ENCODE data around the gene ANO10. TPM values are rescaled to one million over a fixed set of nuclear protein-coding genes. Genes with fewer than 3 reads are reported as not detected.
A peak's percentile ranks its signal among the peaks of the same experiment; 100 is the strongest.
"Not testable (repeated sequence)": the region's sequence is repeated elsewhere in the genome, so short reads cannot be mapped to it uniquely, and the experiment has no call there.

The ANO10 gene
- 22.2 TPM for polyA plus RNA-seq (2013, experiment 1 of 2)
- polyA plus RNA-seq (2013, experiment 2 of 2) = 21.7 TPM

- Histone ChIP-seq H4K8ac (ENCODE audit: low read depth, low read length) (no peak within 1 kb of the TSS), H3K4me2 (ENCODE audit: insufficient read depth, low read length, poor library complexity, severe bottlenecking) (peak within 1 kb of the TSS; percentile 58), H3K4me3 (ENCODE audit: low read length in 2 of 2) (peak within 1 kb of the TSS; percentile 87 to 94), H3K27ac (replicated peaks; ENCODE audit: low read length) (peak within 1 kb of the TSS; percentile 85), H4K91ac (ENCODE audit: low read depth, low read length, poor library complexity) (no peak within 1 kb of the TSS), H2AFZ (ENCODE audit: low read length) (peak within 1 kb of the TSS; percentile 99), H3K36me3 (replicated peaks in 1 of 2; ENCODE audit: control insufficient read depth in 2 of 2, insufficient read depth in 2 of 2, low read length in 2 of 2) (no peaks in the 10 kb centered on the region), H3K4ac (ENCODE audit: low read length) (no peak within 1 kb of the TSS), H2BK12ac (ENCODE audit: low read length) (no peak within 1 kb of the TSS), H2BK120ac (ENCODE audit: low read depth, low read length) (no peak within 1 kb of the TSS), H3K4me1 (ENCODE audit: control insufficient read depth in 2 of 2, insufficient read depth in 1 of 2, low read depth in 1 of 2, low read length in 2 of 2) (peaks cover 3 to 17% of the 10 kb centered on the region in 2 donors), H3K18ac (ENCODE audit: low read length) (peak within 1 kb of the TSS; percentile 98), H3K23ac (ENCODE audit: low read depth, low read length, poor library complexity) (peak within 1 kb of the TSS; percentile 77), H2BK15ac (ENCODE audit: low read length) (peak within 1 kb of the TSS; percentile 63), H3K9ac (ENCODE audit: low read depth, low read length, poor library complexity) (peak within 1 kb of the TSS; percentile 97), H3K27me3 (ENCODE audit: control insufficient read depth in 3 of 3, insufficient read depth in 3 of 3, low read depth in 1 of 3, low read length in 3 of 3) (no peaks in the 10 kb centered on the region), H3K9me3 (replicated peaks in 1 of 2; ENCODE audit: control insufficient read depth in 2 of 2, insufficient read depth in 1 of 2, low read depth in 1 of 2, low read length in 2 of 2) (no peaks in the 10 kb centered on the region), H3K79me1 (ENCODE audit: low read depth, low read length) (no peaks in the 10 kb centered on the region), H2AK5ac (ENCODE audit: low read depth, low read length) (no peak within 1 kb of the TSS), H3K14ac (ENCODE audit: low read length) (peak within 1 kb of the TSS; percentile 94), H2BK5ac (ENCODE audit: low read length) (no peak within 1 kb of the TSS)
- peak; percentile 97 for DNase-seq (ENCODE audit: low spot score)
- no CpG with 5 or more reads among the region's 80 CpGs for WGBS, 2 donors (ENCODE audit: extremely low coverage in 2 of 2, insufficient read length in 2 of 2, insufficient replicate concordance in 1 of 2)
Measured at GRCh38 chr3:43621656-43622432, at the start of gene ANO10. Gene ANO10 (minus strand): TSS chr3:43622011. CDS start chr3:43605852, 16,159 bp downstream.

DNA sequence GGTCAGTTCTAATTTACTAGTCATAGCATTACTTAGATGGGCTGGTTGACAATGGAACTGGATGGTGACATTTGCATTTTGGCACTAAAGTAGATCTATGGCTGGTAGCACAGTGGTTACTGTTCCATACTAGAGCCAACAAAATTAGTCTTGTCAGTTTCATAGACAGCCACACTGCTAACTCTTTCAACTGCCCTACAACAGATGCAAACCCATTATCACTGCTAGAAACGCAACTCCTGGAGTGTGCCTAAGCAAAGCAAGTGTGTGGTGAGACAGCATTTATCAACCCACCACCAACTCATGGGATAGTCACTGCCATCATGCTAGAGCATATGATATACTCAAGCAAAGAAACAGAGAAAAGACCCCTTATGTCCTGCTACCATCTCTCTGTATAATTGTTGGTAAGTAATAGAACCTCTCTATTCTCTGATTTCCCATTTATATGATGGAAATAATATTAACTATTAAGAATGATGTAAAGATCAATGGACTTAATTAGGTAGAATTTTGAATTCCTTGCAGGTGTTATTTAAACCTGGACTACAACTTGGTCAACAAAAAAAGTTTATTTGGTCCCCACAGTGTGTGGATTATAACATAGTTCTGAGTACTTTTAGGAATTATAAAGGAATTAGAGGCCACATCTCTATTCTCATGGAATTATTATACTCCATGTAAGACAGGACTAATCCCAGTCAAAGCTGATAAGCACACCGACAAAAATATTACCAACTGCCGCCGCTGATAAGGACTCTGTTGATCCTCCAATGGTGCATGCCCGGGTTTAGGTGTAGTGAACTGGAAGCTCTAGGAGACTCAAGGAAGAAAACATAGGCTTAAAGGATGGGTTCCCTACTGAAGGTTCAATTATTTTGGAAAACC is 49.1 kb upstream of the ANO10 start:
- Histone ChIP-seq H3K4me1 (ENCODE audit: control insufficient read depth in 2 of 2, insufficient read depth in 1 of 2, low read depth in 1 of 2, low read length in 2 of 2) (no peaks in the 10 kb centered on the region), H3K27me3 (ENCODE audit: control insufficient read depth in 3 of 3, insufficient read depth in 3 of 3, low read depth in 1 of 3, low read length in 3 of 3) (no peaks in the 10 kb centered on the region), H2BK15ac (ENCODE audit: low read length) (no peak overlapping the region), H3K9me3 (replicated peaks in 1 of 2; ENCODE audit: control insufficient read depth in 2 of 2, insufficient read depth in 1 of 2, low read depth in 1 of 2, low read length in 2 of 2) (no peaks in the 10 kb centered on the region), H3K23ac (ENCODE audit: low read depth, low read length, poor library complexity) (no peak overlapping the region), H3K79me1 (ENCODE audit: low read depth, low read length) (no peaks in the 10 kb centered on the region), H3K14ac (ENCODE audit: low read length) (no peak overlapping the region), H3K4me3 (ENCODE audit: low read length in 2 of 2) (no peak overlapping the region), H4K91ac (ENCODE audit: low read depth, low read length, poor library complexity) (no peak overlapping the region), H2AK5ac (ENCODE audit: low read depth, low read length) (no peak overlapping the region), H3K4me2 (ENCODE audit: insufficient read depth, low read length, poor library complexity, severe bottlenecking) (no peak overlapping the region), H3K18ac (ENCODE audit: low read length) (no peak overlapping the region), H2BK12ac (ENCODE audit: low read length) (no peak overlapping the region), H2AFZ (ENCODE audit: low read length) (no peak overlapping the region), H3K9ac (ENCODE audit: low read depth, low read length, poor library complexity) (no peak overlapping the region), H3K36me3 (replicated peaks in 1 of 2; ENCODE audit: control insufficient read depth in 2 of 2, insufficient read depth in 2 of 2, low read length in 2 of 2) (no peaks in the 10 kb centered on the region), H3K4ac (ENCODE audit: low read length) (no peak overlapping the region), H3K27ac (replicated peaks; ENCODE audit: low read length) (no peak overlapping the region), H2BK120ac (ENCODE audit: low read depth, low read length) (no peak overlapping the region), H4K8ac (ENCODE audit: low read depth, low read length) (no peak overlapping the region), H2BK5ac (ENCODE audit: low read length) (no peak overlapping the region)
- DNase-seq (ENCODE audit: low spot score) = no peak
- no CpG with 5 or more reads among the region's 5 CpGs for WGBS, 2 donors (ENCODE audit: extremely low coverage in 2 of 2, insufficient read length in 2 of 2, insufficient replicate concordance in 1 of 2)

GRCh38 chr3:43665011-43665410 is 43.2 kb upstream of the ANO10 start:
- H3K27me3 ChIP-seq (ENCODE audit: control insufficient read depth in 3 of 3, insufficient read depth in 3 of 3, low read depth in 1 of 3, low read length in 3 of 3); H3K27ac ChIP-seq (replicated peaks; ENCODE audit: low read length); H3K4me3 ChIP-seq (ENCODE audit: low read length in 2 of 2); H3K9me3 ChIP-seq (replicated peaks in 1 of 2; ENCODE audit: control insufficient read depth in 2 of 2, insufficient read depth in 1 of 2, low read depth in 1 of 2, low read length in 2 of 2); H3K9ac ChIP-seq (ENCODE audit: low read depth, low read length, poor library complexity); H3K23ac ChIP-seq (ENCODE audit: low read depth, low read length, poor library complexity); H3K4me1 ChIP-seq (ENCODE audit: control insufficient read depth in 2 of 2, insufficient read depth in 1 of 2, low read depth in 1 of 2, low read length in 2 of 2); H3K14ac ChIP-seq (ENCODE audit: low read length); H3K18ac ChIP-seq (ENCODE audit: low read length); H3K79me1 ChIP-seq (ENCODE audit: low read depth, low read length); H2AK5ac ChIP-seq (ENCODE audit: low read depth, low read length); H2BK5ac ChIP-seq (ENCODE audit: low read length); DNase-seq (ENCODE audit: low spot score); H4K8ac ChIP-seq (ENCODE audit: low read depth, low read length); H2AFZ ChIP-seq (ENCODE audit: low read length); H2BK15ac ChIP-seq (ENCODE audit: low read length); H3K4me2 ChIP-seq (ENCODE audit: insufficient read depth, low read length, poor library complexity, severe bottlenecking); H2BK12ac ChIP-seq (ENCODE audit: low read length); H3K36me3 ChIP-seq (replicated peaks in 1 of 2; ENCODE audit: control insufficient read depth in 2 of 2, insufficient read depth in 2 of 2, low read length in 2 of 2); H4K91ac ChIP-seq (ENCODE audit: low read depth, low read length, poor library complexity); H2BK120ac ChIP-seq (ENCODE audit: low read depth, low read length); H3K4ac ChIP-seq (ENCODE audit: low read length): not testable (repeated sequence)
- no CpG with 5 or more reads among the region's 3 CpGs for WGBS, 2 donors (ENCODE audit: extremely low coverage in 2 of 2, insufficient read length in 2 of 2, insufficient replicate concordance in 1 of 2)

DNA sequence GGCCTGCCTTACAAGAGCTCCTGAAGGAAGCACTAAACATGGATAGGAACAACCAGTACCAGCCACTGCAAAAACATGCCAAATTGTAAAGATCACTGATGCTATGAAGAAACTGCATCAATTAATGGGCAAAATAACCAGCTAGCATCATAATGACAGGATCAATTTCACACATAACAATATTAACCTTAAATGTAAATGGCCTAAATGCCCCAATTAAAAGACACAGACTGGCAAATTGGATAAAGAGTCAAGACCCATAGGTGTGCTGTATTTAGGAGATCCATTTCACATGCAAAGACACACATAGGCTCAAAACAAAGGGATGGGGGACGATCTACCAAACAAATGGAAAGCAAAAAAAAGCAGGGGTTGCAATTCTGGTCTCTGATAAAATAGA is 39.6 kb upstream of the ANO10 start:
- H3K9ac ChIP-seq (ENCODE audit: low read depth, low read length, poor library complexity); H2BK120ac ChIP-seq (ENCODE audit: low read depth, low read length); H3K27me3 ChIP-seq (ENCODE audit: control insufficient read depth in 3 of 3, insufficient read depth in 3 of 3, low read depth in 1 of 3, low read length in 3 of 3); H2AFZ ChIP-seq (ENCODE audit: low read length); H3K27ac ChIP-seq (replicated peaks; ENCODE audit: low read length); H4K91ac ChIP-seq (ENCODE audit: low read depth, low read length, poor library complexity); H4K8ac ChIP-seq (ENCODE audit: low read depth, low read length); H3K23ac ChIP-seq (ENCODE audit: low read depth, low read length, poor library complexity); H3K4ac ChIP-seq (ENCODE audit: low read length); H3K9me3 ChIP-seq (replicated peaks in 1 of 2; ENCODE audit: control insufficient read depth in 2 of 2, insufficient read depth in 1 of 2, low read depth in 1 of 2, low read length in 2 of 2); H3K18ac ChIP-seq (ENCODE audit: low read length); H3K14ac ChIP-seq (ENCODE audit: low read length); H2AK5ac ChIP-seq (ENCODE audit: low read depth, low read length); H2BK12ac ChIP-seq (ENCODE audit: low read length); H3K36me3 ChIP-seq (replicated peaks in 1 of 2; ENCODE audit: control insufficient read depth in 2 of 2, insufficient read depth in 2 of 2, low read length in 2 of 2); H3K79me1 ChIP-seq (ENCODE audit: low read depth, low read length); DNase-seq (ENCODE audit: low spot score); H3K4me2 ChIP-seq (ENCODE audit: insufficient read depth, low read length, poor library complexity, severe bottlenecking); H2BK15ac ChIP-seq (ENCODE audit: low read length); H3K4me3 ChIP-seq (ENCODE audit: low read length in 2 of 2); H3K4me1 ChIP-seq (ENCODE audit: control insufficient read depth in 2 of 2, insufficient read depth in 1 of 2, low read depth in 1 of 2, low read length in 2 of 2); H2BK5ac ChIP-seq (ENCODE audit: low read length): not testable (repeated sequence)
- WGBS, 2 donors (ENCODE audit: extremely low coverage in 2 of 2, insufficient read length in 2 of 2, insufficient replicate concordance in 1 of 2) = no CpG with 5 or more reads among the region's 1 CpG
